HepG2 (cell line): ENCODE data around the gene AHCYL2. TPM values are rescaled to one million over a fixed set of nuclear protein-coding genes. Genes with fewer than 3 reads are reported as not detected.

Experiments used
- ATAC-seq: fragments of 200-7000 bp; cut with Tn5 transposase; 3 replicates; pipeline ENCODE4 v1.9.1; 2020; ENCODE audit warnings: mild to moderate bottlenecking, moderate library complexity
- BruUV-seq: library from RNA; stranded (reverse); fragments of 400-500 nt; replicated peaks from 2 replicates; lab custom pipeline; 2021; lab: Mats Ljungman, UMichigan
- CTCF ChIA-PET: fragments of 300-600 bp; formaldehyde crosslinking; extraction: SDS; loops from one replicate; lab custom pipeline; 2021; ENCODE audit warnings: low total read pairs, inconsistent platforms, low intra/inter-chr PET ratio; lab: Yijun Ruan, JAX
- POLR2A ChIA-PET: fragments of 350-600 bp; sonication (Branson Sonifier 250); formaldehyde crosslinking; loops from one replicate; lab custom pipeline; 2020; ENCODE audit warnings: antibody characterized with exemption, inconsistent platforms; lab: Yijun Ruan, JAX
- DNase-seq: peaks from one replicate; pipeline ENCODE4 v3.0.0-alpha.2; 2015; ENCODE audit warnings: low spot score
- FAIRE-seq: peaks from 3 replicates; lab custom pipeline; 2011; peaks lifted over from hg19 to GRCh38; lab: Jason Lieb, UNC
- H2AFZ ChIP-seq: one replicate; pipeline ENCODE4 v1.6.1; 2011; ENCODE audit warnings: low read length, inconsistent platforms
- H3K27ac ChIP-seq: fragments of 300-600 bp; 3 replicates; pipeline ENCODE4 v1.8.0; 2011; ENCODE audit warnings: mixed run types, mild to moderate bottlenecking, mixed read lengths, low read length, inconsistent platforms; ENCODE audit not compliant: insufficient read depth; ENCODE audit errors: extremely low read length
- H3K27me3 ChIP-seq, 2 experiments: fragments of 200-600 bp in 1 of 2; 2 replicates in 1 of 2; 3 replicates in 1 of 2; pipeline versions ENCODE4 v1.6.0 to v1.8.0; 2011; ENCODE audit warnings: low read length in 2 of 2, mild to moderate bottlenecking in 2 of 2, moderate library complexity in 2 of 2, inconsistent platforms in 1 of 2; ENCODE audit not compliant: insufficient read depth in 2 of 2, control insufficient read depth in 1 of 2
- H3K36me3 ChIP-seq, 2 experiments: fragments of 200-600 bp in 1 of 2; replicated peaks in 1 of 2; 2 replicates in 1 of 2; 3 replicates in 1 of 2; pipeline versions ENCODE4 v1.5.1 to v1.8.0; 2011; ENCODE audit warnings: low read length in 2 of 2, inconsistent platforms in 1 of 2; ENCODE audit not compliant: insufficient read depth in 2 of 2, control insufficient read depth in 1 of 2
- H3K4me1 ChIP-seq: 2 replicates; pipeline ENCODE4 v1.5.1; 2012; ENCODE audit warnings: low read length, inconsistent platforms; ENCODE audit not compliant: insufficient read depth
- H3K4me2 ChIP-seq: 2 replicates; pipeline ENCODE4 v1.6.0; 2011; ENCODE audit warnings: low read depth, low read length, inconsistent platforms
- H3K4me3 ChIP-seq, 3 experiments: fragments of 200-600 bp in 1 of 3; sonication (generic), shearing (Covaris generic) in 1 of 3; replicated peaks in 1 of 3; 2 replicates each; pipeline ENCODE4 v1.5.1; 2011 to 2016; ENCODE audit warnings: low read length in 3 of 3, inconsistent platforms in 2 of 3, low read depth in 2 of 3, mild to moderate bottlenecking in 2 of 3, control low read depth in 1 of 3, mixed read lengths in 1 of 3; ENCODE audit not compliant: insufficient read depth in 1 of 3
- H3K79me2 ChIP-seq: one replicate; pipeline ENCODE4 v1.6.1; 2011; ENCODE audit warnings: low read length, inconsistent platforms; ENCODE audit not compliant: insufficient read depth
- H3K9ac ChIP-seq: 2 replicates; pipeline ENCODE4 v1.6.0; 2011; ENCODE audit warnings: mild to moderate bottlenecking, low read depth, low read length, inconsistent platforms; ENCODE audit not compliant: insufficient read depth
- H3K9me3 ChIP-seq: 2 replicates; pipeline ENCODE4 v1.5.1; 2012; ENCODE audit warnings: mild to moderate bottlenecking, low read length
- H4K20me1 ChIP-seq: 2 replicates; pipeline ENCODE4 v1.6.0; 2011; ENCODE audit warnings: inconsistent platforms, mild to moderate bottlenecking, low read length, moderate library complexity; ENCODE audit not compliant: insufficient read depth
- ARNT ChIP-seq: fragments of 450-650 bp; IDR thresholded peaks from 2 replicates; pipeline ENCODE4 v1.6.1; 2017
- CEBPB ChIP-seq: IDR thresholded peaks from 2 replicates; pipeline ENCODE4 v1.6.1; 2011; ENCODE audit warnings: low read depth, low read length, improper control_type of control experiment, borderline replicate concordance
- HDAC1 ChIP-seq: sonication (generic); formaldehyde crosslinking; IDR thresholded peaks from 2 replicates; pipeline ENCODE4 v1.5.1; 2020; ENCODE audit warnings: mild to moderate bottlenecking, missing genetic modification reagents
- IRF2 ChIP-seq: IDR thresholded peaks from 2 replicates; pipeline ENCODE4 v1.6.1; 2018; ENCODE audit warnings: missing genetic modification reagents, missing compliant biosample characterization
- MAFK ChIP-seq, 2 experiments: IDR thresholded peaks in 1 of 2; conservative IDR thresholded peaks in 1 of 2; 2 replicates each; pipeline ENCODE4 v1.6.1; 2011; ENCODE audit warnings: improper control_type of control experiment in 2 of 2, low read length in 2 of 2
- WGBS: methylation state at CpG from one replicate; pipeline ENCODE4 v1.1.6; 2017; ENCODE audit warnings: low lambda C conversion rate; 5-methylcytosine and 5-hydroxymethylcytosine counted together
- in situ Hi-C: cut with HindIII; loops from 2 replicates; pipeline ENCODE4 v1.10.0; 2017; ENCODE audit warnings: low pct_unique_long_range_greater_than_20kb; ENCODE audit not compliant: extremely low pct_ligation_motif_present
- intact Hi-C: fragments of 100-400 bp; cut with micrococcal nuclease; formaldehyde crosslinking; loops from one replicate; pipeline ENCODE4 v1.10.0; 2022; ENCODE audit not compliant: unreplicated experiment
- polyA plus RNA-seq, 8 experiments: library from polyadenylated mRNA; depleted of rRNA in 3 of 8; stranded (reverse) in 7 of 8; unstranded in 1 of 8; fragments of >200 nt; fragmentation: Illumina TruSeq in 4 of 8; extraction: Trizol in 4 of 8; gene quantifications; 2 replicates each; pipeline versions ENCODE4 v1.2.1 to v1.2.3, GENCODE V29; 2011 to 2016; ENCODE audit warnings: low read depth in 4 of 8, missing spikeins in 1 of 8, mixed read lengths in 1 of 8; ENCODE audit not compliant: insufficient read depth in 1 of 8
- total RNA-seq, 5 experiments: library from RNA; depleted of rRNA; stranded (reverse); fragments of >200 nt; fragmentation: Illumina TruSeq; extraction: Trizol; gene quantifications; 2 replicates each; pipeline ENCODE4 v1.2.3, GENCODE V29; 2016; ENCODE audit warnings: low read depth in 1 of 5
- TF ChIP-seq, protein P1 (sequence below): sonication (generic); formaldehyde crosslinking; IDR thresholded peaks from 2 replicates; pipeline ENCODE4 v1.8.0; 2022; ENCODE audit warnings: missing genetic modification reagents, mild to moderate bottlenecking, borderline replicate concordance

The AHCYL2 gene
- total and polyA plus RNA-seq, 2 of the 13 experiments (the other 11 are each of a cell fraction or from before 2014, with no cell fraction given) = 9.5 to 14.7 TPM

DNA sequence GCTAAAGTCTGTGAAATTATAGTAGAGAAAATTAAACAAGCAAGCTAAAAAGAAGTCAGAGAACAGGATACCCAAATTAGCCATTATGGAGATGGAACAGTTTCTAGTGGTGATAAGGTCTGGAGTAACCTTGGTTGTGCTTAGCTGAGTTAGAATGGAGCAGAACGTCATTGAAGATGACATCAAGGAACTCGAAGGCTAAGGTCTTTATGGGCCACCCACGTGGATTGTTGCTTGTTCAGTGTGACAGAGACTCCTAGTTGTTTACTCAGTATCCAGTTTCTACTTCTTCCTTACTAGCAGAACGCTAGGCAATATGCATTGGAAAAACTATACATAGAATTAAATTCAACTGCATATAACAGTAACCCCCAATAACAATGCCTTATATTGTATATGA, 39.7 kb downstream of the AHCYL2 start:
- Histone ChIP-seq H3K36me3 (no peaks in the 10 kb centered on the region), H4K20me1 (no peaks in the 10 kb centered on the region), H3K9ac (no peak overlapping the region), H3K4me3 (no peak overlapping the region), H3K27ac (no peak overlapping the region), H3K79me2 (no peaks in the 10 kb centered on the region), H3K27me3 (no peaks in the 10 kb centered on the region), H2AFZ (no peak overlapping the region), H3K9me3 (no peaks in the 10 kb centered on the region), H3K4me1 (no peaks in the 10 kb centered on the region), H3K4me2 (no peak overlapping the region)
- POLR2A ChIA-PET = no interaction called here
- FAIRE-seq (no peak), DNase-seq (no peak), ATAC-seq (no peak)
- TF ChIP-seq CEBPB = no peak
- in situ Hi-C loops (no loop called here), intact Hi-C loops (no loop called here)
- WGBS = 95% methylated on average over 4 of the region's 4 CpGs
- no TSS peak for BruUV-seq
- CTCF ChIA-PET = no interaction called here

DNA sequence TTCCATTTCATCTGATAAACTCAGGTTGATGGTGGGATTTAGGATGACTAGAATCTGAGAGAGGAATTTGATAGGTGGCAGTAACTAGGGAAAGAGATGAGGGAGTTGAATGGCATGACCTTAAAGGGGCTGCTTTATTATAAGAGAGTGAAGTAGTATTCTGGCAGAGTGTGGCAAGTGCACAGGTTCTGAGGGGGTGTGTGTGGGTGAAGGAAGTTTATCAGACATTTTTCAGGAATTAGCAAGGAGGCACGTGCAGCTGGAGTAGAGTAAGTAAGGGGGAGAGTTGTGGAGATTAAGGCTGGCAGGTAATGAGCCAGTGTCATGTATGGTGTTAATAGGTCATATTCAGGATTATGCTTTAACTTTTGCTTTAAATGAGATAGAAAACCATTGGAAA, 40.5 kb downstream of the AHCYL2 start:
- Histone ChIP-seq H3K4me2 (no peak overlapping the region), H3K4me1 (no peaks in the 10 kb centered on the region), H3K9me3 (no peaks in the 10 kb centered on the region), H3K79me2 (no peaks in the 10 kb centered on the region), H3K4me3 (no peak overlapping the region), H3K27ac (no peak overlapping the region), H3K27me3 (no peaks in the 10 kb centered on the region), H3K9ac (no peak overlapping the region), H3K36me3 (no peaks in the 10 kb centered on the region), H4K20me1 (no peaks in the 10 kb centered on the region), H2AFZ (no peak overlapping the region)
- 89% methylated on average over 1 of the region's 1 CpG for WGBS
- POLR2A ChIA-PET = no interaction called here
- ATAC-seq (no peak), FAIRE-seq (no peak), DNase-seq (no peak)
- intact Hi-C loops (no loop called here), in situ Hi-C loops (no loop called here)
- CTCF ChIA-PET = no interaction called here
- TF ChIP-seq IRF2 (CRISPR knock-in tag) (no peak), HDAC1 (CRISPR knock-in tag) (no peak), MAFK (conservative IDR thresholded peaks at IDR 0.05 in 1 of 2, IDR thresholded peaks at IDR 0.05 in 1 of 2; ENCODE audit: low read length in 2 of 2) (no peak), ARNT (no peak)
- TF ChIP-seq, protein P1, sequence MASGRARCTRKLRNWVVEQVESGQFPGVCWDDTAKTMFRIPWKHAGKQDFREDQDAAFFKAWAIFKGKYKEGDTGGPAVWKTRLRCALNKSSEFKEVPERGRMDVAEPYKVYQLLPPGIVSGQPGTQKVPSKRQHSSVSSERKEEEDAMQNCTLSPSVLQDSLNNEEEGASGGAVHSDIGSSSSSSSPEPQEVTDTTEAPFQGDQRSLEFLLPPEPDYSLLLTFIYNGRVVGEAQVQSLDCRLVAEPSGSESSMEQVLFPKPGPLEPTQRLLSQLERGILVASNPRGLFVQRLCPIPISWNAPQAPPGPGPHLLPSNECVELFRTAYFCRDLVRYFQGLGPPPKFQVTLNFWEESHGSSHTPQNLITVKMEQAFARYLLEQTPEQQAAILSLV = no peak
- BruUV-seq = no TSS peak
